GM21515 (cell line): Measurements from ENCODE around the gene GPAT3.
A peak's percentile ranks its signal among the peaks of the same experiment; 100 is the strongest.
"Not testable (repeated sequence)": the region's sequence is repeated elsewhere in the genome, so short reads cannot be mapped to it uniquely, and the experiment has no call there.

ENCODE experiments used
- ATAC-seq: cut with Tn5 transposase; IDR thresholded peaks from one replicate; pipeline ENCODE4 v1.9.1; 2021; ENCODE audit not compliant: unreplicated experiment

The GPAT3 gene

DNA sequence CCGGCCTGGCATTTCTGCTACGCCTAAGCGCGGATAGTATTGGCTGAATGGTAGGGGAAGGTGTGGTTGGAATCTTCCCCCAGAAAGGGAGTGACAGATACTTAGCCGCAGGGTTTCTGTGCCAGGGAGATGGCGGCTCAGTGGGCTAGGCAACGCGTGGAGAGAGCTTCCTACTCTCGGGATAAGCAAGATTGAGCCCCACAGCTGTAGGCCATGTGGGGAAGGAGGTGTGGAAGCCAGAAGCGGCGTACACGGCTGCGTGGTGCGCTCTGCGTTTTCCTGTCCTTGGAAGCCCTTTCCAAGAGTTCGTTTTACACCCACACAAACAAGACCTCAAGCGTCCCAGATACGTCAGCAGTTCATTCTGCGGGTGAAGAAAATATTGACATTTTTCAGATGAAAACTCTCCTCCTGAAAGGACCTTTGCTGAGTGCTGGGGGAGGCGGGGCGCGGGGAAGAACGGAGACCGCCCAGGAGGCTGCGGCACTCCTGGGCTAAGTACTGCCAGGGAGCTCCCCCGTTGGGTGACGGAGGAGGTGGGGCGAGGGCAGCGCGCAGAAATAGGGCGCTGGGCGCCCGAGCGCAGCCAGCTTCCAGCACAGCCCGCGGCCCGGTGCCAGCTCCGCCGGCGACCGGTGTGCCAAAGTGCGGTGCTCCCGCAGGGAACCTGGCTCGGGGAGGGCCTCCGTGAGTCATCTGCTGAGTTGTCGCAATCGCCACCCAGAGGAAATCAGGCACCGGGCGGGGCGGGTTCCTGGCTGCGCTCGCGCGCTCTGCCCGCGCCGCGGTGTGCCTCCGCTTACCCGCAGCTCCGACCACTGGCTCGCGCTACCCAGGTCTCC is at the start of gene GPAT3:
Gene GPAT3 (plus strand): TSS at position 589 of the 842 bp plus-strand sequence. CDS start 515 bp downstream, outside the sequence.
- peak; percentile 67 for ATAC-seq

DNA sequence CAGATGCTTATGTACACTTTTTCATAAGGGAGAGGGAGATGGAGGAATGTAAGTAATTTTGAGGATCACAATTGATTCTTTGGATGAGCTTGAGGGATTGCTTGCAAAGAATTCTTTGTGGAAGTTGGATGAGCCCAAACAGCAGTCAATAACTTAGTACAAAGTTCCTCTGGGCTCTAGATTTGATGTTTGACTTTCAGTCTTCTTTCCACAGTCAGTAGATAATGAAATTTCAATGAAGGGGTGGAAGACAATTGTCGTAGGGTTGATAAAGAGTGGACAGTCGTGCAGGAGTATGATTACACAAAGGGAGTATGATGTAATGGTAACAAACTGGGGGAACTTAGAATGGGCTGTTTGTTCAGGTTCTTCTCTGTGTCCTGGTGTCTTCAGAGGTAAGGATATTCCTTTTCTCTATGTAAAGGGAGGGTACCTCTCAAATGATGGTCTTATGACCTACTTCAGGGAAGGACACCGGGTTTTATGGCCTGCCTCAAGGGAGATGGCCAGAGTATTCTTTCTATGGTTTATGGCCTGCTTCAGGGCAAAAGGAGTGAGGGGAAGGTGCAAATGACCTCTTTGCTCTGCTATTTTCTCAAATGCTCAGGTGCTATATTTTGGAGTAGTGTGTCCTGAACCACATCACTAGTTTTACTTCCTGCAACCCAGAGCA is 49.3 kb upstream of the GPAT3 start:
- ATAC-seq, result no peak

GRCh38 chr4:83489711-83490326 is 46.1 kb upstream of the GPAT3 start:
- ATAC-seq, result no peak

GRCh38 chr4:83490876-83491450 is 44.9 kb upstream of the GPAT3 start:
- ATAC-seq, result peak; percentile 80

- ATAC-seq, result not testable (repeated sequence)
These were observed 39.6 kb upstream of the GPAT3 start for GRCh38 chr4:83496085-83496917.

DNA sequence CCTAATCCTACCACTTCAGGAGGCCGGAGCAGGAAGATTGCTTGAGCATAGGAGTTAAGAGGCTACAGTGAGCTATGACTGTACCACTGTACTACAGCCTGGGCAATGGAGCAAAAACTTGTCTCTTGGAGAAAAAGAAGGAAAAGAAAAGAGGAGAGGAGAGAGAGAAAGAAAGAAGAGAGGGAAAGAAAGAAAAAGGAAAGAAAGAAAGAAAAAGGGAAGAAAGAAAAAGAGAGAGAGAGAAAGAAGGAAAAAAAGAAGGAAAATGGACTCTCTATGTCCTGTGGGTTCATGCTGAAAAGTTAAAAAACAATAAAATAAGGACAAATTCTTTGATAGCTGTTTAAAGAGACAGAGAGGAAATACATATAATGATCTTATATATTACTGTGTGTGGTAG is 37.7 kb upstream of the GPAT3 start:
- no peak for ATAC-seq

- not testable (repeated sequence) for ATAC-seq
These were observed 34.2 kb upstream of the GPAT3 start for GRCh38 chr4:83501671-83502070.

DNA sequence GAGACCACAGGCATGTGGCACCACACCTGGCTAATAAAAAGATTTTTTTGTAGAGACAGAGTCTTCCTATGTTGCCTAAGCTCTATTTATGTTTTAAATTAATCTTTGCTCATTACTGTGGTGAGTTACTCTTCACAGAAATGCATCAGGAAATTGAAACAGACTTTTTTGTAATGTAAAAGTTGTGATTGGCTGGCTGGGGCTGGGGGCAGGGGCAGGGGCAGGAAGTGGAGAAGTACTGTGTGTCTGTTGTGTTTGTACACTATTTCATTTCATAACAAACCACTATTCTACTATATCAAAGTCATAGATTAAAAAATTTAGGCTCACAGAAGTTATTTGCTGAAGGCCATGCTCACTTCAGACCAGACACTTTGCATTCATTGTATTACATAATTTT is 31.9 kb upstream of the GPAT3 start:
- ATAC-seq, result no peak

- ATAC-seq, result no peak
These were observed 31.4 kb upstream of the GPAT3 start for GRCh38 chr4:83504503-83504902.

- ATAC-seq, result no peak
These were observed 30.9 kb upstream of the GPAT3 start for GRCh38 chr4:83504996-83505395.

- peak; percentile 56 for ATAC-seq
These were observed 26.7 kb upstream of the GPAT3 start for GRCh38 chr4:83509156-83509585.

GRCh38 chr4:83510442-83510841 is 25.5 kb upstream of the GPAT3 start:
- no peak for ATAC-seq

DNA sequence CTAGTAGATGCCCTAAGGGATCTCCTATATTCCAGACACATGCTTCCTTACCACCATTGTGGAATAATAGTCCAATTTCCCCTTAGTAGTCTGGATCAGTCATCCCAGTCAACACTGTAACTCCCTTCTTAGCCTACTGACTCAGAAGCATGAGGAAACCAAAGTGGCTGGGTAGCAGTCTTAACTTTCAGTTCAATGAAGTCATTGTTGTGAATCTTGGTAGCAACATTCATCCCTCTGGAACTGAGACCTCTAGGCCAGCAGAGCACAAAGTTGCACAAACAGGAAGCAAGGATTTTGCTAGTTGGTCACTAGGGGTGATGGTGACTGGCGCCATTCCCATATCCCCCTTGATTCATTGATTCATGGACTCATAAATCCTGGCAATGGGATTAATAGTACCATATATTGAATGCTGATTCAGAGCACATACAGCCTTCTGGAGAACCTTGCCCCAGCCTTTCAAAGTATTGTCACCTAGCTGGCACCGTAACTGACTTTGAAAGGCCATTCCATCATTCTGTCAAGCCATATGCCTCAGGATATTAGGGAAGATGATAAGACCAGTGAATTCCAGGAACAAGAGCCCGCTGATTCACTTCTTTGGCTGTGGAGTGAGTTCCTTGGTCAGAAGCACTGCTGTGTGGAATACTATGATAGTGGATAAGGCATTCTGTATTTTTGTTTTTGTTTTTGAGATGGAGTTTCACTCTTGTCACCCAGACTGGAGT is 19.7 kb upstream of the GPAT3 start:
- no peak for ATAC-seq

DNA sequence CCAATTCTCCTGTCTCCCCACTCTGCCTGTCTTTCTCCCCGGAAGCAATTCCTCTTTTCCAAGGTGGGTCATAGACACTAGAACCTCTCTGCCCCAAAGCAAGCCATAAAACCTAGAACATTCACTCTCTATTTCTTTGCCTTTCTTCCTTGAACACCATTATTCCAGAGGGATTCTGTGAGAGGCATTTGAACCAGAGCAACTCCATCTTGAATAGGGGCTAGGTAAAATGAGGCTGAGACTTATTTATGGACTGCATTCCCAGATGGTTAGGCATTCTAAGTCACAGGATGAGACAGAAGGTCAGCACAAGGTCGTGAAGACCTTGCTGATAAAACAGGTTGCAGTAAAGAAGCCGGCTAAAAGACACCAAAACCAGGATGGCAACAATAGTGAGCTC is 13.7 kb upstream of the GPAT3 start:
- no peak for ATAC-seq

- ATAC-seq, result no peak
These were observed 8.2 kb upstream of the GPAT3 start for GRCh38 chr4:83527671-83528070.

- ATAC-seq, result peak; percentile 12
These were observed 709 bp downstream of the GPAT3 start for GRCh38 chr4:83536362-83537272.

GRCh38 chr4:83542225-83542624 is 6.3 kb downstream of the GPAT3 start:
- ATAC-seq, result no peak

GRCh38 chr4:83546786-83547185 is 10.9 kb downstream of the GPAT3 start:
- ATAC-seq, result no peak
